CD1c-positive myeloid dendritic cell (primary cell): ENCODE measurements around the gene KCNQ4.
A peak's percentile ranks its signal among the peaks of the same experiment; 100 is the strongest.

Experiments used
- DNase-seq: peaks from one replicate; pipeline ENCODE4 v3.0.0-alpha.2; 2016; ENCODE audit errors: extremely low spot score

Gene KCNQ4

DNA sequence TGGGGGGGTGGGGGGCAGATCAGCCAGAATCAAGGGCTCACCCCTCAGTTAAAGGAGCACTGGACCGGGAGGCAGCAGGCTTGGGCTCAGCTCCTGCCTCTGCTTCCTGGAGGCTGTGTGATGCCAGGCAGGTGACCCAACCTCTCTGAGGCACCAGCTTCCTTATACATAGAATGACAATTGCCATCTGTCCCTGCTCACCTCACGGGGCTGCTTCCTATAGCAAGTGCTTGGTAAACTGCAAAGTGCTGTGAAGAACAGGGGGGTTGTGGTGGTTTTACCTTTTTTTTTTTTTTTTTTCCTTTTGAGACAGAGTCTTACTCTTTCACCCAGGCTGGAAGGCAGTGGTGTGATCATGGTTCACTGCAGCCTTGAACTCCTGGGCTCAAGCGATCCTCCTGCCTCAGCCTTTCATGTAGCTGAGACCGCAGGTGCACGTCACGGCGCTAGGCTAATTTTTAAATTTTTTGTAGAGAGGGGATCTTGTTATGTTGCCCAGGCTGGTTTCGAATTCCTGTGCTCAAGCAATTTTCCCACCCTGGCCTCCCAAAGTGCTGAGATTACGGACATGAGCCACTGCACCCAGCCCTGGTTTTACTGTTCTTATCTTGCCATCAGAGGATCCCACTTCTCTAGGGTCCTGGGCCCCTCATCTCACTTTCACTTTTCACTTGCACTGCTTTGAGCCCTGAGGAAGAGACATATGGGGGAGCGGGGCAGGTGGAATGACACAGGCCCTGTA lies 11.6 kb downstream of the KCNQ4 start:
- no peak for DNase-seq

DNA sequence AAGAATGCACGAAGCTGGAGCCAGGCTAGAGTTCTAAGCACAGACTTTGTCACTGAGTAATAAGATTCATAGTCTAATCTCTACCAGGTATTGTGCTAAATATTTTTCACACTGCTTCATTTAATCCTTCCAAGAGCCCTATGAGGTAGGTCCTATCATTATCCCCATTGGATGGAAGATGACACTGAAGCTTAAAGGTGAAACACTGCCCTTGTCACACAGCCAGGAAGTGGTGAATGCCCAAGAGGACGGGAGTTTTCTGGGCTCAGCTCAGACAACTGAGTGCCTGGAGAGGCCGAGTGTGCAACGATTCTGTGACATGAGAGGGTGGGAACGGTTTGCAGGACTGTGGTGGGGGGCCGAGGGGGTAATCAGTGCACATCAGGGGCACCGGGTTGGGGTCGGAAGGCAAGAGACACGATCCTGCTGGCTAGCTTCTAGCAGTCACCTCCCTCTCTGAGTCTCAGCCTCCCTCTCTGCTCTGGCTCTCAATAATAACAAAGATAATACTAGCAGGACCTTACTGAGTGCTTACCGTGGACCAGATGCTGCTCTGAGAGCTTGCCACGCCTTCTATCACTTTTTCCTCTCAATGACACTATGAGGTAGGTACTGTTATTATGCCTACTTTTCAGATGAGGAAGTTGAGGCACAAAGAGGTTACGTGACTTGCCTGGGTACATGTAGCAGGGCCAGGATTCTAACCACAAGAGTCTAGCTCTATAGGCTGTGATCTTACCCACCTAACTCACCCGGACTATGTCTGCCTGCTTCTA lies 12.4 kb downstream of the KCNQ4 start:
- no peak for DNase-seq

DNA sequence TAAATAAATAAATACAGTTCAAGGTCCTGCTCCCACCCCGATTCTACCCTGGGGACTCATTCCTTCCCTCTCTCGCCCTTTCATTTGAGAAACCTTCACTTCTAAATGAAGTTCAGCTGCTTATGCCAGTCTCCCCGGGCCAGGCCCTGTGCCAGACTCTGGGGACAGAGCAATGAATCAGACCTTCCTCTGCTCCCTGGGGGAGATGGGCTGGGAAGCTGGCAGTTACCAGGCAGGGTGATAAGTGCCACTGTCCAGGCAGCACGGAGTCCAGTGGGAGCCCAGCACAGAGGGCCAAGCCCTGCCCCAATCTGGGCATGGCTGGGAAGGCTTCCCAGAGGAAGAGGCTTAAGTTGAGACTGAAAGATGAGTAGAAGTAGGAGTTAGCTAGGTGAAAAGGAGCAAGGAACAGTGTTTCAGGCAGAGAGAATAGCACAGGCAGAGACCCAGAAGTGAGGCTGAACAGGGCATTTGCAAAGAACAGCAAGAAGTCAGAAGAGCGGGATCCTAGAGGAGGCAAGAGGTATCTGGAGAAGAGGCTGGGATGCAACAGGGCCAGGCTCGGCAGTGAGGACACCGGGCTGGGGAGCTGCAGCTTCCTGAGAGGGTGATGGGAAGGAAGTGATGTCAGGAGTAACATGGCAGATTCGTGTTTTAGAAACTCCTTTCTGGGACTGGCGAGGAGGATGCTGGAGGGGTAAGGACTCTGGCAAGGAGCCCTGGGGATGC lies 13.5 kb downstream of the KCNQ4 start:
- no peak for DNase-seq

DNA sequence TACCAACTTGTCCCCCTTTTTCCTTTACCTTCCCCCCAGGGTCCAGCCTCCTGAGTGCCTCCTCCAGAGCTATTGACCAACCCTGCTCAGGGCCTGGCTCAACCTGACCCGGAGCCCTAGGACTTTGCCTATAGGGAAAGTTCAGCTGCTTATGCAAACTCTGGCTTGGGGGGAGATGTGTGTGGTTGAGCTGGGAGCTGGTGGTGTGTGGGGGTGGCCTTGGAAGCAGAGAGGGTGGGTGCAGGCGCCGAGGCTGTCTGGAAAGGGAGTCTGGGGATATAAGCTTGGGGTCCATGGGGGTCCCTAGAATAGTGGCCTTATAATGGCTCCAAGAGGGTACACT lies 14.1 kb downstream of the KCNQ4 start:
- DNase-seq = no peak

DNA sequence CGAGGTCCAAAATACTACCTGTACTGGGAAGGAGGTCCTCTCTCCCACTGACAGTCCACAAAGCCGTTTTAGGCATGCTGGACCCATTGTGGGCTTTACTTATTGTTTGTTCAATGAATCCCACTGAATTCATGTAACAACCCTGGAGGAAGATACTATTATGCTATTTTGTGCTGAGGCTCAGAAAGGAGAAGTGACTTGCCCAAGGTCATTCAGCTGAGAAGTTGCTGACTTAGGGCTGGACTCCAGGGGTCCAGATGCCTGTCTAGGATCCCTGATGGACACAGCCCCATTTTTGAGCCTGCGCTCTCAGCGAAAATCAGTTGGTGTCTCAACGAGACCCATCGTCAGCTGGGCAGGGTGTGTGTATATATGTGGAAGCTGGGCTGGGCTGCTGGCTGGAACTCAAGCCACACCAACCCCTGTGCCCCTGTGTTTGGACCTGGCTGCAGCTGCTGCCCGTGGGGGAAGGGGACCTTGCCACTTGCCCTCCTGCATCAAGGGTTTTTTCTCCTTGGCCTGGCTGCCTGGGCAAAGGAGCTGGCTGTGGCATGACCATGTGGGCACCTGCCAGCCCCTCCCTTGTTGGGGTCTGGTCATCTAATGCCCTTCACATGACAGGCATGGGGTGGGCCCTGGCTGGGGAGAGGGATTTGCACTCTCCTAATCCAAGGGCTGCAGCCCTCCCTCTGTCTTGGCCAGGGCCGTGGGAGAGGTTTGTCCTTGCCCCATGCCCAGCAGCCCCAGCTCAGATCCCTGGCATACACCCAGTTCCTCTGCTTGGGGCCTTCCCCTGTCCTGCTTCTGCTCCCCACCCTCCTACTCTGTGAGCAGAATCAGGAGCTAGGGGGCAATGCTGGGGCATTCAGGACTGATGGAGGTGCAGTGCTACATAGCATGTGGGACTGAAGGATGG lies 15.0 kb downstream of the KCNQ4 start:
- DNase-seq = no peak

DNA sequence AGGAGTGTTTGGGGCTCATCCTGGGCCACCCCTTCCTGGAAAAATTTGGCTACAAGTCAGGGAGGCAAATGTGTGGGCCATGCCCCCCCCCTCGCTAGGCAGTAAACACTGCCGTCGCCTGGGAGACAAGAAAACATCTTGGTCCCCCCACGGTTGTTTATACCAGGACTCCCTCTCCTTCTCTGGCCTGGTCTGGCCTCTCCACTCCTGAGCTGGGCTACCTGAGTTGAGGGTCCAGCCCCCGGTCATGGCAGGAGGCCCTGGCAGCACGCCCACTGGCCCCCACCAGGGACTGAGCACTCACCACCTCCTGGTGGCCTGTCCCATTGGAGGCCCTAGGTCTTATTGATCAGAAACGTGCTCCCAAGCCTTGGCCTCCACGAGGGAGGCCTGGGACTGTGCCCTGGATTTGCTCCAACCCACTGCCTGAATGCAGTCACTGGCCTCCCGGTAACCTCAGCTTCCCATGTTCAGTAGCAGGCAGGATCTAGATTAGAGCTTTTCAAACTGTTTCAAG lies 15.8 kb downstream of the KCNQ4 start:
- no peak for DNase-seq

DNA sequence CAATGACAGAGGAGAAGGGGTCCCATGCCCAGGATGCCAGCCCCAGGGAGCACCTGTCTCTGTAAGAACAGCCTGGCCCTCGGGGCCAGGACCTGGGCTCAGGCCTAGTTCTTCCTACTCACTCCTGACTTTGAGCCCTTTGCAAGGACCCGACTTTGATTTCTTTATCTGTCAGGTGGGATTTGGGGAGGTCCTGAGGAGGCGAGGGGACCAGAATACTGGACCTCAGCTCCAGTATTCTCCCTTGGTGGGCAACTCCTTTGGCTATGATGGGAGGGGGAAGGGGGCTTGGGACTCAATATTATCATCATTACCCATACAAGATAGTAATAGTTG lies 18.1 kb downstream of the KCNQ4 start:
- DNase-seq = no peak

DNA sequence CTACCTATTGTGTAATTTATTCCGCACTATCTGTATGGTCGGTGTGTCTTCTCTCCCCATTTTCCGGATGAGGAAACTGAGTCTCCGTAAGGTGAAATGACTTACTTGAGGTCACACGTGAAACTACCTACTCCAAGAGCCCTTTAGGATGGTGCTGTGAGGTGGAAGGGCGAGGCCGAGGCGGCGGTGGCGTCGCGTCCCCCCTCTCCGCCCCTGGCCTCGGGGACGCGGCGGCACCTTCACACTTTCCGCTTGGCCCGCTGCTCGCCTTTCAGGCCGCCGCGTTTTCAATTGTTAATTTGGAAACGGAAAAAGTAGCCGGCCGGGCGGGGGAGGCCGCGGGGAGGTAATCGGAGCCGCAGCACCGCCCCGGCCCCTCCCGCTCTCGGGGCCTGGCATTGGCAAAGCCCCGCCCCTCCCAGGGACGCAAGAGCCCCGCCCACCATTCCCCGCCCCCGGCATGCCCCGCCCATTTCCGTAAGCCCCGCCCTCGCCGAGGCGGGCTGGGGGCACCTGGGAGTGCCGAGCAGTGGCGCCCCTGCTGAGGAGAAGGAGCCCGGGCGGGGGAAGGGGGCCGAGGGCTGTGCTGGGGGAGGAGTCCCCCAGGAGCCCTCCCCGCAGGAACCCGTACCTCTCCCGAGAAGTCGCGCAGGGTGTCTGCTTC lies 18.6 kb downstream of the KCNQ4 start:
- DNase-seq = peak; percentile 84

DNA sequence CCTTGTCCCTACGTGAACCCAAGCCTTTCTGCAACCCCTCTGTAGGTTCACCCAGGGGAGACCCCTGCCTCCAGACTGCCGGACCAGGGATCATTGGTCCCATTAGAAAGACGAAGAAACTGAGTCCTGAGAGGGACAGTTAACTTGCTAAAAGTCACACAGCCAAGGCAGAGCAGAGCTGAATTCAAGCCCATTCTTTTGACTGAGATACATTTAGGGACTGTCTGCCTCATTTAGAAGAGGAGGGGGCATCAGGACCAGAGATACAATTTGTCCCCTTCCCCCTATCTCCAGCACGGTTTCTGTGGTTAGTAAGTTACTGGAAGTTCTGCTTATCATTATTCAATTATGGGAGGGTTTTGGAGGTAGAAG lies 19.1 kb downstream of the KCNQ4 start:
- DNase-seq = no peak

DNA sequence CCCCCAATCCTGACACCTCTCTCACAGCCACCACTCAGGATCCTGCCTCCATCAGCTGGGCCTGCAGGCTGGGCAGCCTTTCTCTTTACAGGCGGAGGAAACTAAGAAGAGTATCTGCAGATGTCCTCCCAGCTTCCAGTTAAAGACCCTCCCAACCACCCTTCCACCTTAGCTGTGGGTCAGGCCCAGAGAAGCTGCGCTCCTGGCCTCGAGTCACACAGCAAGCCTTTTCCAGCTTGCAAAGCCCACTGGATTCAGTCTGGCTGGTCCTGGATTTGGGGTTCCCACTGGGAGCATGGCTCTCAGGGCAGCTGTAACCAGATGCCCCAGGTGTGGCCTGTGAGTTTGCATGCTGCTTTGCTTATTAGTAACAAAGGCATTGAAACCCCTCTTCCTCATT lies 19.9 kb downstream of the KCNQ4 start:
- DNase-seq = no peak

DNA sequence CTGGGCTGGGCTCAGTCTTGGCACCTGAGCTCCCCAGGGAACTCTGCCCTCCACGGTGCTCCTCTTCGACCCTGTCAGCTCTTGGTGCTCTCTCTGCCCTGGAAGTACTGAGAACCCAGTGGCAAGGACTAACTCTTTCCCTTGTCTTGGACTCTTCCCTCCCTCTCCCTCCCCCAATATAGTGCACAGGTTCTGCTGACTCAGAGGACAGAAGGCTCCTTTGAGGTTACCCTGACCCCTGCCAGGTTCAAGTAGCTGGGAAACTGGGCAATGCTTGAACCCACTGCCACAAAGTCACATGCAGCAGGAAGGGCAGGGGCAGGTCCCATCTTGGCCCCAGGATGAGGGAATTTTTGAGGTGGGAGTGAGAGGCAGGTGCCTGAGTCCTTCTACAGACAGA lies 20.3 kb downstream of the KCNQ4 start:
- no peak for DNase-seq

DNA sequence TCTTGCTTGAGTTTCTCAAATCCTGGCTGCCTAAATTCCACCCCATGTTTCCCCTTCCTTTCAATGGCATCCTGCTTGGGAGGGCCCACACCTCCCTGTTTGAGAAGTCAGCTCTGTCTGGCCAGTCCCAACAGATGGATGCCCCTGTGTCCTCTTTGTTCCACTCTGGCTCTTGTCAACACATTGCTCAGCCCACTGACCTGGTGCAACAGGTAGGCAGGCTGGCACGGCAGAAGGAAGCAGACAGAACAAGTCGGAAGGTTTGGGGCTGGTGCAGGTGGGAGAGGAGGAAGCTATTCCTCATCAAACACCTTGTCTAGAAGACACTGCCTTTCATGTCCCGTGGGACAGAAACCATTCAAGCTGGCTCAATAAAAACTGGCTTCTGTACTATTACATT lies 22.7 kb downstream of the KCNQ4 start:
- DNase-seq = no peak

DNA sequence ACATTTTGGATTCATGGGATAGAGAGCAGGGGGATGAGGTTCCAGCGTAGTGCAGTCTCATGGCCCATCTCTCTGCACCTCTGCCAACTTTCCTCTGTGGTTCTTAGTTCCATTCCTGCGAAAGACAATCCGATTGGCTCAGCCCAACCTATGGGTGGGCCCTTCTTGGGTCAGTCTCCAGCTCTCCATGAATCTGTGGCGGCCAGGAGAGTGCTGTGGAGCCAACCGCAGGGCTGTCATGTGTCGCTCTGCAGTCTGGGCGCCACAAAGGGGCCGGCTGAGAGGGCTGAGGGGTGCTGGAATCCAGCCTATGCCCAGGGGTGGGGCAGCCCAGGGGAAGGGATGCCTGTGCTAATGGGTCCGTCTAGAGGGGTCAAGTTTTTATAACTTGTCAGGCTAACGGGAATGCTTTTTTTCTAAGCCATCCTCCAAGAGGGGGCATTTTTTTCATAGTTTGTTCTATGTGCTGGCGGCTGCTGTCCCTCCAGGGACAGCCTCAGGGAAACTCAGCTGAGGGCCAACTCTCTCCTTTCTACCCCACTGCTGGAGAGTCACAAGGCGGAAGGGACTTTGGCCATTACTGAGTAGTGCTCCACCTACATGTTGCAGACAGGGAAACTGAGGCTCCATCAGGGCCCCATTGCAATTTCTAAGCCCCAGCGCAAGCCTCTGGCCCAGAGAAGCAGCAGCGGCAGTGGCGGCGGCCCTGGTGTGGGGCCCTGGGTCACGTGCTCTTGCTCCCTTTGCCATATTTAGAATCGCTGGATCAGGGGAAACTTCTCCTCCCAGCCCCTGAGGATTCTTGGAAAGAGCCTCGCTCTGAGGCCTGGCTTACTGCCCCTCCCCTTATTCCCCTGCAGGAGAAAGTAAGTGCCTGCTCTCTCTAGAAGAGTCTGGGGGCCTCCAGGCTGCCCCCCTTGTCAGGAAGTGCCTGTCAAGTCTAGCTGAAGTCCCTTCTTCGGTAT lies 23.4 kb downstream of the KCNQ4 start:
- DNase-seq = no peak

DNA sequence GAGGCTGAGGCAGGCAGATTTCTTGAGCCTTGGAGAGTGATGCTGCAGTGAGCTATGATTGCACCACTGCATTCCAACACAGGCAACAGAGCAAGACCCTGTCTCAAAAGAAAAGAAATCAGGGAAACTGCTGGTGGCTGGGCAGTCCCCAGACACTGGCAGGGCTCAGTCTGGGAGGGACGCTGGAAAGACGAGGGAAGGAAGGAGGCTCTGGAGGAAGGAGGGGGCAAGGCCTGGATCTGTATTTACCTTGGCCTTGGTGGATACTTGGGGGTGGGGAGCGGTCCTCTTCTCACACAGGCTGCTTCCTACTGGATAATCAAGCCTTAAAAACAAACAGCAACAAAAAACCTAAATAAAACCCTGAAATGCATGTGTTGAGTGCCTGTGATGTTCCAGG lies 24.4 kb downstream of the KCNQ4 start:
- DNase-seq = no peak

DNA sequence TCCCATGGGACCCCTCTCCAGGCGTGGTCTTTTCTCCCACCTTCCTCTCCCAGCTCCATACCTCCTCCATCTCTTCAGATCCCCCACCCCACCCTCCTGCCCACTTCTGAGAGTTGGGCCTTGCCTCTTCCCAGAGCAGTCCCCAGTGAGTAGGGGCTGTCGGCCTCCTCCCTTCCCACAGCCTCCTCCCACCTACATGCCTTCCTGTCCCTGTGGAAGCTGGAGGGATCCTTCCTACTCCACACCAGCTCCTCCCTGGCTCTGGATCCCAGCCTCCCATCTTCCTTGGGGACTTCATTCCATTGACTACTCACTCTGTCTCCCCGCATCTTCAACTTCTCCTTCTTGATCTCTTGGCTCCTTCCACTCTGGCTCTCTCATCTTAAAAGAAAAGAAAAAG lies 24.9 kb downstream of the KCNQ4 start:
- DNase-seq = no peak

DNA sequence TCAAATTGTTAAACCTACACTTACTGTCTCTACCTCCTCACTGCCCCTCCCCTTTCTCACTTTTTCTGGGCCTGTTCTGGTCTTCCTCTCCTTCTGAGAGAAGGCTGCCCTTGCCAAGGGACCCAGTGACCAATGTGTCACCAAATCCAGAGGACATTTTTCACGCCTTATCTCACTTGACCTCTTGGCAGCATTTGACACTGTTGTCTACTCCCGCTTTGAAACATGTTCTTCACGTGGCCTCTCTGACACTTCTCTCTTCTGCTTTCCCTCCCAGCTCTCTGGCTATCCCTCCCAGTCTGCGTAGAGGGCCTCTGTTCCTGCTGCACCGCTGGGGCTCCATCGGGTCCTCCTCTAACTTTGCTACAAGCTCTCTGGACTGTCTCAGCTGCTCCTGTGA lies 25.3 kb downstream of the KCNQ4 start:
- DNase-seq = peak; percentile 53

DNA sequence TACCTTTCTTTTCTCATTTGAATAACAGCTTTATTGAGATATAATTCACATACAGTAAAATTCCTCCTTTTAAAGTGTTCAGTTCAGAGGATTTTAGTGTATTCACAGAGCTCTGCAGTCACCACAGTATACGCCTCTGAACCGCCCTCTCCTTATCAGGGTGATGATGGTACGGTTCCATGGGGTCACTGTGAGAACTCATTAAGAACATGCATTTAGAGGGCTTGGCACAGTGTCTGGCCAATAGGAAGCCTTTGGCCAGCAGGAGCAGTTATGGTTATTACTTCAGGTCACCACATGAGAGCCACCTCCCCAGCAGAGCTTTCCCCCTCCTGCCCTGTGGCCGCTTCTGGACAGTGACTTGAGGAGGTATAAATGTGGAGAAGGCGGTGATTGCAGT lies 27.3 kb downstream of the KCNQ4 start:
- DNase-seq = no peak

DNA sequence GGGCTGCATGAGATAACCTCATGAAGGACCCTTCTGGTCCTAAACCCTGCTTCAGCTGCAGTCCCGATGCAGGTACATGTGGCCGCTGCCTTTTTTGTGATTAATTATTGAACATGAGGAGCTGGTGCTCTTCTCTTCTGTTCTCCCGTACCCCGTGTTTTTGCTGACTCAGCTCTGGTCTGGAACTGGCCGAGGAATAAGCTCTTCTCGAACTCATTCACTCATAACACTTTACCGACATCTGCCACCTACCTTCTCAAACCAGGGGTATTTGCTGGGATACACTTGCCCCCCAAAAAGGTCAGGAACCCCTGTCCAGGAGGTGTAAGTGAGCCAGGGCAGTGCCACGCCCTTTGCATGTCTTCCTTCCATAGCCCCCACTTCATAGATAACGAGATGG lies 31.8 kb downstream of the KCNQ4 start:
- no peak for DNase-seq

DNA sequence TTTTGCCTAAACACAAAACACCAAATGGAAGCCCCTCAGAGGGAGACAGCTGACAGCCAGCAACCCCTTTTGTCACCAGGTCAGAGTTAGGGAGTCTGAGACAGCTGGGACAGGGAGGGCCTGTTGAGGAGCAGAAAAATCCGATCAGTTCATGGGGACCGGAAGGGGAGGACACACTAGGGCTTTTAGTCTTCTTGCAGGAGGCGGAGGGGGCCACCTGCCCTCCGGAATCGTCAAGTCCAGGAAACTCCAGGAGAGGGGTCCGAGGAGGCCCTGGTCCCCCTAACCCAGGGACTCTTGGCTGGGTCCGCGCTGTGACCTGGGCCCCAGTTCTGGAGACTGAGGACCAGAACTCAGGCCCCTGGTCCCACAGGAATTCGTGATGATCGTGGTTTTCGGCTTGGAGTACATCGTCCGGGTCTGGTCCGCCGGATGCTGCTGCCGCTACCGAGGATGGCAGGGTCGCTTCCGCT lies 34.2 kb downstream of the KCNQ4 start:
- DNase-seq = no peak
